ENCODE data around the gene FAM162A. TPM values are rescaled to one million over a fixed set of nuclear protein-coding genes. Genes with fewer than 3 reads are reported as not detected.

Gene FAM162A
- total RNA-seq, 1 experiment from 2014 or later: 83.9 TPM

DNA sequence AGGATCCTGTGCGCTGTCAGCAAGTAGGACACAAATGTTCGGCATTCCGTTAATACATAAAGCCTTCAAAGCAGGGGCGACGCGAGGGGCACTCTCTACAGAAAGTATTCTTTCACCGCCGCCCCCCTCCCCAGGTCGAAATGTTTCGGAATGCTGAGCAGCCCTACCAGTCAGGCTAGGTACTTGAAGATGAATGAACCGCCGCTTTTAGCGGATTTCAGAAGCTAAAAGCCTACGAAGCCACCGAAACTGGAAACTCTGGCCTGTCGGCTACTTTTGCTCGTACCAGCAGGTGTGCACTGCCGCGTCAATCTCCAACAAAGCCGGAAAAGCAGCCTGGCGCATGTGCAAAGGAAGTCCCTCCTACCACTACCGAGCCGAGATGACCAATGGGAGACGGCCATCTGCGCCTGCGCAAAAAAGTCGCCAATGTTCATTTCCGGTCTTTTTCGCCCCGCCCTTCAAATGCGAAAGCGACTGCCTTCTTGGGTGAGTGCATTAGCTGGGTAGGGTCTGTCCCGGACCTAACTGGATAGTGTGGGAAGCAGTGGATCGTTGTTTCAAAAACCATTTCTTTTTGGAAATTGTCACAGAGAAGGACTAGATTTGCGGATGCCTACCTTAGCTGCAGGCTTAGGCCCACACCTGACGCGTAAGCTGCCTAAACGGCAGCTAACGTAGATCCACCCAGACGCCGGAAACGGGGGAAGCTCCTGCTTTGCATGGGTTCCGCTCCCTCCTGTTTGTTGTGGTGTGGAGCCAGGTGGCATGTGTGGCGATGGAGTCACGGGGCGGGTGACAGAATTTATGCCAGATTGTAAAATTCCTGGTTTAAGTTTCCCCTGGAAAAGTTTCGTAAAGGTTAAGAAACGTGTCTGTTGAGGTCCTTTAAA is 32.0 kb downstream of the FAM162A start, which contains the start of gene WDR5B (continued):
- TF ChIP-seq, protein P1, sequence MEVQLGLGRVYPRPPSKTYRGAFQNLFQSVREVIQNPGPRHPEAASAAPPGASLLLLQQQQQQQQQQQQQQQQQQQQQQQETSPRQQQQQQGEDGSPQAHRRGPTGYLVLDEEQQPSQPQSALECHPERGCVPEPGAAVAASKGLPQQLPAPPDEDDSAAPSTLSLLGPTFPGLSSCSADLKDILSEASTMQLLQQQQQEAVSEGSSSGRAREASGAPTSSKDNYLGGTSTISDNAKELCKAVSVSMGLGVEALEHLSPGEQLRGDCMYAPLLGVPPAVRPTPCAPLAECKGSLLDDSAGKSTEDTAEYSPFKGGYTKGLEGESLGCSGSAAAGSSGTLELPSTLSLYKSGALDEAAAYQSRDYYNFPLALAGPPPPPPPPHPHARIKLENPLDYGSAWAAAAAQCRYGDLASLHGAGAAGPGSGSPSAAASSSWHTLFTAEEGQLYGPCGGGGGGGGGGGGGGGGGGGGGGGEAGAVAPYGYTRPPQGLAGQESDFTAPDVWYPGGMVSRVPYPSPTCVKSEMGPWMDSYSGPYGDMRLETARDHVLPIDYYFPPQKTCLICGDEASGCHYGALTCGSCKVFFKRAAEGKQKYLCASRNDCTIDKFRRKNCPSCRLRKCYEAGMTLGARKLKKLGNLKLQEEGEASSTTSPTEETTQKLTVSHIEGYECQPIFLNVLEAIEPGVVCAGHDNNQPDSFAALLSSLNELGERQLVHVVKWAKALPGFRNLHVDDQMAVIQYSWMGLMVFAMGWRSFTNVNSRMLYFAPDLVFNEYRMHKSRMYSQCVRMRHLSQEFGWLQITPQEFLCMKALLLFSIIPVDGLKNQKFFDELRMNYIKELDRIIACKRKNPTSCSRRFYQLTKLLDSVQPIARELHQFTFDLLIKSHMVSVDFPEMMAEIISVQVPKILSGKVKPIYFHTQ (CRISPR knock-in tag; IDR thresholded peaks at IDR 0.05): no peak
- TF ChIP-seq NR2C2 (CRISPR knock-in tag; IDR thresholded peaks at IDR 0.05) (no peak), EMX1 (CRISPR knock-in tag; IDR thresholded peaks at IDR 0.05) (no peak), TCF7 (CRISPR knock-in tag; IDR thresholded peaks at IDR 0.05; ENCODE audit: low read depth) (no peak), SP1 (CRISPR knock-in tag; conservative IDR thresholded peaks at IDR 0.05) (peak; percentile 68), FOXK1 (CRISPR knock-in tag; IDR thresholded peaks at IDR 0.05) (peak; percentile 87), ZNF671 (CRISPR knock-in tag; IDR thresholded peaks at IDR 0.05) (no peak), ZBTB21 (CRISPR knock-in tag; IDR thresholded peaks at IDR 0.05; ENCODE audit: borderline replicate concordance) (0 out of 2 replicates have a peak, but pooled peaks have one; percentile 15), MXD4 (CRISPR knock-in tag; IDR thresholded peaks at IDR 0.05; ENCODE audit: borderline replicate concordance) (no peak), FOXP1 (CRISPR knock-in tag; IDR thresholded peaks at IDR 0.05; ENCODE audit: borderline replicate concordance) (peak; percentile 61; the same call in 1 of the 2 replicates)
- TF ChIP-seq, protein P2, sequence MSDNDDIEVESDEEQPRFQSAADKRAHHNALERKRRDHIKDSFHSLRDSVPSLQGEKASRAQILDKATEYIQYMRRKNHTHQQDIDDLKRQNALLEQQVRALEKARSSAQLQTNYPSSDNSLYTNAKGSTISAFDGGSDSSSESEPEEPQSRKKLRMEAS (CRISPR knock-in tag; IDR thresholded peaks at IDR 0.05): peak; percentile 88
- TF ChIP-seq, protein P3, sequence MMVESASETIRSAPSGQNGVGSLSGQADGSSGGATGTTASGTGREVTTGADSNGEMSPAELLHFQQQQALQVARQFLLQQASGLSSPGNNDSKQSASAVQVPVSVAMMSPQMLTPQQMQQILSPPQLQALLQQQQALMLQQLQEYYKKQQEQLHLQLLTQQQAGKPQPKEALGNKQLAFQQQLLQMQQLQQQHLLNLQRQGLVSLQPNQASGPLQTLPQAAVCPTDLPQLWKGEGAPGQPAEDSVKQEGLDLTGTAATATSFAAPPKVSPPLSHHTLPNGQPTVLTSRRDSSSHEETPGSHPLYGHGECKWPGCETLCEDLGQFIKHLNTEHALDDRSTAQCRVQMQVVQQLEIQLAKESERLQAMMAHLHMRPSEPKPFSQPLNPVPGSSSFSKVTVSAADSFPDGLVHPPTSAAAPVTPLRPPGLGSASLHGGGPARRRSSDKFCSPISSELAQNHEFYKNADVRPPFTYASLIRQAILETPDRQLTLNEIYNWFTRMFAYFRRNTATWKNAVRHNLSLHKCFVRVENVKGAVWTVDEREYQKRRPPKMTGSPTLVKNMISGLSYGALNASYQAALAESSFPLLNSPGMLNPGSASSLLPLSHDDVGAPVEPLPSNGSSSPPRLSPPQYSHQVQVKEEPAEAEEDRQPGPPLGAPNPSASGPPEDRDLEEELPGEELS (CRISPR knock-in tag; IDR thresholded peaks at IDR 0.05): peak; percentile 40; the same call in 1 of the 2 replicates

DNA sequence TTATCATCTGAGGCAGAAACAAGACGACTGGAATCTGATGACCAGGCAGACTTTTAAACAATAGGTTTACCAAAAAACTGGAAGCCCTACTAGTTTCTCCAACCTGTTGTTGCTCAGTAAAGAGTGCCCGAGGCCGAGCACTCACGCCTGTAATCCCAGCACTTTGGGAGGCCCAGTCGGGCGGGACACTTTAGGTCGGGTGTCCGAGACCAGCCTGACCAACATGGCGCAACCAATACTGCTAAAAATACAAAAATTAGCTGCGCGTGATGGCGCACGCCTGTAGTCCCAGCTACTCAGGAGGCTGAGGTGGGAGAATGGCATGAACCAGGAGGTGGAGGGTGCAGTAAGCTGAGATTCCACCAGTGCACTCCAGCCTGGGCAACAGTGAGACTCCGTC is 33.0 kb downstream of the FAM162A start:
- ChIA-PET POLR2A (interaction anchor here (0.7 to 2.2 kb wide), 5 partner anchors 23 to 98 kb away, joined by 3 to 18 read pairs (median 4); partner anchors contain the start of genes FAM162A, KPNA1 and MIX23), CTCF (interaction anchor here (1.8 to 3.0 kb wide), 3 partner anchors 24 to 263 kb away, joined by 13 to 16 read pairs (median 13); partner anchors contain the start of genes FAM162A and PARP14)
- Mint-ChIP-seq H3K4me3 (peak overlapping the region; percentile 95), H3K27me3 (ENCODE audit: low read depth) (no peaks in the 10 kb centered on the region), H3K9me3 (no peaks in the 10 kb centered on the region), H3K36me3 (peaks cover 3% of the 10 kb centered on the region), H3K4me1 (peaks cover 19% of the 10 kb centered on the region), H3K27ac (peak overlapping the region; percentile 95)
- ATAC-seq (no peak), DNase-seq (ENCODE audit: low spot score) (no peak)
- TF ChIP-seq GABPB1 (CRISPR knock-in tag; IDR thresholded peaks at IDR 0.05): no peak
- no peak for TF ChIP-seq ZNF121 (CRISPR knock-in tag; IDR thresholded peaks at IDR 0.05)
- TF ChIP-seq, protein P4, sequence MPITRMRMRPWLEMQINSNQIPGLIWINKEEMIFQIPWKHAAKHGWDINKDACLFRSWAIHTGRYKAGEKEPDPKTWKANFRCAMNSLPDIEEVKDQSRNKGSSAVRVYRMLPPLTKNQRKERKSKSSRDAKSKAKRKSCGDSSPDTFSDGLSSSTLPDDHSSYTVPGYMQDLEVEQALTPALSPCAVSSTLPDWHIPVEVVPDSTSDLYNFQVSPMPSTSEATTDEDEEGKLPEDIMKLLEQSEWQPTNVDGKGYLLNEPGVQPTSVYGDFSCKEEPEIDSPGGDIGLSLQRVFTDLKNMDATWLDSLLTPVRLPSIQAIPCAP (CRISPR knock-in tag; IDR thresholded peaks at IDR 0.05): no peak
- TF ChIP-seq CREB1 (CRISPR knock-in tag; IDR thresholded peaks at IDR 0.05): no peak
- no peak for TF ChIP-seq NR2C2 (CRISPR knock-in tag; IDR thresholded peaks at IDR 0.05)
- TF ChIP-seq FOXP1 (CRISPR knock-in tag; IDR thresholded peaks at IDR 0.05; ENCODE audit: borderline replicate concordance): no peak
- no peak for TF ChIP-seq NFYB (CRISPR knock-in tag; conservative IDR thresholded peaks at IDR 0.05; ENCODE audit: low read depth)
- TF ChIP-seq NR1H2 (CRISPR knock-in tag; IDR thresholded peaks at IDR 0.05): no peak
- TF ChIP-seq GRHL2 (CRISPR knock-in tag; IDR thresholded peaks at IDR 0.05; ENCODE audit: insufficient replicate concordance, severe bottlenecking): no peak
- TF ChIP-seq, protein P5, sequence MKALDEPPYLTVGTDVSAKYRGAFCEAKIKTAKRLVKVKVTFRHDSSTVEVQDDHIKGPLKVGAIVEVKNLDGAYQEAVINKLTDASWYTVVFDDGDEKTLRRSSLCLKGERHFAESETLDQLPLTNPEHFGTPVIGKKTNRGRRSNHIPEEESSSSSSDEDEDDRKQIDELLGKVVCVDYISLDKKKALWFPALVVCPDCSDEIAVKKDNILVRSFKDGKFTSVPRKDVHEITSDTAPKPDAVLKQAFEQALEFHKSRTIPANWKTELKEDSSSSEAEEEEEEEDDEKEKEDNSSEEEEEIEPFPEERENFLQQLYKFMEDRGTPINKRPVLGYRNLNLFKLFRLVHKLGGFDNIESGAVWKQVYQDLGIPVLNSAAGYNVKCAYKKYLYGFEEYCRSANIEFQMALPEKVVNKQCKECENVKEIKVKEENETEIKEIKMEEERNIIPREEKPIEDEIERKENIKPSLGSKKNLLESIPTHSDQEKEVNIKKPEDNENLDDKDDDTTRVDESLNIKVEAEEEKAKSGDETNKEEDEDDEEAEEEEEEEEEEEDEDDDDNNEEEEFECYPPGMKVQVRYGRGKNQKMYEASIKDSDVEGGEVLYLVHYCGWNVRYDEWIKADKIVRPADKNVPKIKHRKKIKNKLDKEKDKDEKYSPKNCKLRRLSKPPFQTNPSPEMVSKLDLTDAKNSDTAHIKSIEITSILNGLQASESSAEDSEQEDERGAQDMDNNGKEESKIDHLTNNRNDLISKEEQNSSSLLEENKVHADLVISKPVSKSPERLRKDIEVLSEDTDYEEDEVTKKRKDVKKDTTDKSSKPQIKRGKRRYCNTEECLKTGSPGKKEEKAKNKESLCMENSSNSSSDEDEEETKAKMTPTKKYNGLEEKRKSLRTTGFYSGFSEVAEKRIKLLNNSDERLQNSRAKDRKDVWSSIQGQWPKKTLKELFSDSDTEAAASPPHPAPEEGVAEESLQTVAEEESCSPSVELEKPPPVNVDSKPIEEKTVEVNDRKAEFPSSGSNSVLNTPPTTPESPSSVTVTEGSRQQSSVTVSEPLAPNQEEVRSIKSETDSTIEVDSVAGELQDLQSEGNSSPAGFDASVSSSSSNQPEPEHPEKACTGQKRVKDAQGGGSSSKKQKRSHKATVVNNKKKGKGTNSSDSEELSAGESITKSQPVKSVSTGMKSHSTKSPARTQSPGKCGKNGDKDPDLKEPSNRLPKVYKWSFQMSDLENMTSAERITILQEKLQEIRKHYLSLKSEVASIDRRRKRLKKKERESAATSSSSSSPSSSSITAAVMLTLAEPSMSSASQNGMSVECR (CRISPR knock-in tag; IDR thresholded peaks at IDR 0.05; ENCODE audit: borderline replicate concordance): no peak
- TF ChIP-seq ZNF416 (CRISPR knock-in tag; IDR thresholded peaks at IDR 0.05): no peak

Data from WTC11 (cell line).